ENCODE measurements around the gene EGFL7.

EGFL7 gene

GRCh38 chr9:136671646-136672430 lies 9.1 kb downstream of the EGFL7 start:
- DNase-seq (ENCODE audit: low read depth in 2 of 3, low spot score in 1 of 3), result peak in 2 of 3 donors; percentile 30 to 46

DNA sequence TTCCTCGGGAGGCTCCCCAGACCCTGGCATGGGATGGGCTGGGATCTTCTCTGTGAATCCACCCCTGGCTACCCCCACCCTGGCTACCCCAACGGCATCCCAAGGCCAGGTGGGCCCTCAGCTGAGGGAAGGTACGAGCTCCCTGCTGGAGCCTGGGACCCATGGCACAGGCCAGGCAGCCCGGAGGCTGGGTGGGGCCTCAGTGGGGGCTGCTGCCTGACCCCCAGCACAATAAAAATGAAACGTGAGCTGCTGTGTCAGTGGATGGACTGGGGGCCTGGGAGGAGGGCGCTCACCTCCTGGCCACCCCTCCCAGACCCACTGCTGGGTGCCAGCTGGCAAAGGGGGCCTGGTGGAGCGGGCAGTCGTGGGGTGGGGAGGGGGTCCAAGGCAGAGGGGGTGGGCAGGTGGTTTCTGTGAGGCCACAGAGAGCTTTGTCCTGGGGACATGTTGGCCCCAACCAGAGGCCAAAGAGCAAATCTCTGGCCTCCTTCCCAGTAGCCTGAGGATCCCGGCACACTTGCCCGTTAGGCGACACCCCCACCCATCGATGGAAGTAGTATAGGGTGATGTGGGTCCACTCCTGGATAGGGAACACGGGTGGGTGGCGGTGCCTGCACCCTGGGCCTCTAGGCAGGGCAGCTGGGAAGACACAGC lies 9.8 kb downstream of the EGFL7 start:
- no peak for DNase-seq (ENCODE audit: low read depth in 2 of 3, low spot score in 1 of 3)

GRCh38 chr9:136673088-136673974 lies 10.6 kb downstream of the EGFL7 start:
- DNase-seq (ENCODE audit: low read depth in 2 of 3, low spot score in 1 of 3), result no peak

GRCh38 chr9:136673975-136674785 lies 11.5 kb downstream of the EGFL7 start:
- DNase-seq (ENCODE audit: low read depth in 2 of 3, low spot score in 1 of 3), result no peak

- no peak for DNase-seq (ENCODE audit: low read depth in 2 of 3, low spot score in 1 of 3)
These were observed 12.2 kb downstream of the EGFL7 start for GRCh38 chr9:136674786-136675349.

DNA sequence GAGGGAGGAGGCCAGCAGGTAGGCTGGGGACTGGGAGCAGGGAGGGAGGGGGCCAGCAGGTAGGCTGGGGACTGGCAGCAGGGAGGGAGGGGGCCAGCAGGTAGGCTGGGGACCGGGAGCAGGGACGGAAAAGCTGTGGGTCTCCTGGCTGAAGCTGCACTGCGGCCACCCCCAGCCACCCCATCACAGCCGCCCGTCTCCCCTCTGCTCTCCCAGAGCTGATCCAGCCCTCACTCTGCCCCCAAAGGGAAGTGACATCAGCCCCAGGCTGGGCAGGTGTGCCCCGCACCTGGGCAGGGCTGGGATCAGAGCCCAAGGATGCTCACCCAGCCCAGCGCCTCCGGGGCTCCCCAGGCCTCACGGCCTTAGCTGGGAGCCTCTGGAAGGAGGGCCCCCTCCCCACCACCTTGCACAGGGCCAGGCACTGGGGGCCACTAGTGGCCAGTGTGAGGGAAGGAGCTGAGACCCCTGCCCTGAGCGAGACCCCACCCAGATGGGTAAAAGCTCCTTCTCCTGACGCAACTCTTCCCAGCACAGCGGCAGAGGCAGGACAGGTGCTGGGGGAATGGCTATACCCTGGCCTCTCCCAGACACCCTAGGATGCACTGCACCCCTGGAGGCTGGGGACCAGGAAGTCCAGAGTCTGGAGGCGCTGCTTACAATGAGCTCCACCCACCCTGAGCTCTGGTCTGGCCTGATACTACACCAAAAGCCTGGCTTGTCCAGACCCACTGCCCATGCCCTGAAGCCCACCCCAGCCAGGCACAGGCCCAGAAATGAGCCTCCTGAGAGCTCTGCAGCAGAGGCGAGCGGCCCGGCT lies 13.0 kb downstream of the EGFL7 start:
- no peak for DNase-seq (ENCODE audit: low read depth in 2 of 3, low spot score in 1 of 3)

DNA sequence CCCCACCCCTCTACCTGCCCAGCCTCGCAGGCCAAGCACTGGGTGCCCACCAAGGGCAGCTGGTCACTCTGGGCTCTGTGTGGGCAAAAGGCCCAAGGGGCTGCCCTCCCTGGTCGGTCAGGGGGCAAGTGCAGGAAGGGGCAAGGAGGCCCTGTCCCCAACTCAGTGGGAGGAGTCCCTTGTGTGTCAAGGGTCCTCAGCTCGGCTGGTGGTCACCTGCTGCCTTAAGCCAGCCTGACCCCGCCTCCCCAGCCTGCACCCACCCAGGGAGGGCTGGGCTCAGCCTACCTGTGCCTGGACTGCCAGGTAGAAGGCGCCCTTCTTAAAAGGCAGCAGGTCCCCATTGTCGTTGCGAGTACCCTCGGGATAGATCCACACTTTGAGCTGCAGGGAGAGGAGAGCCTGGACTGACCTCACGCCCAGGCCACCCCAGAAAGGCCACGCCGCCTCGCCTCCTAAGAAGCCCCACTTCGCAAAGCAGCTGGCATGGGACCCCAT lies 13.6 kb downstream of the EGFL7 start:
- DNase-seq (ENCODE audit: low read depth in 2 of 3, low spot score in 1 of 3), result no peak

GRCh38 chr9:136676920-136677686 lies 14.4 kb downstream of the EGFL7 start:
- no peak for DNase-seq (ENCODE audit: low read depth in 2 of 3, low spot score in 1 of 3)

GRCh38 chr9:136678034-136678433 lies 15.3 kb downstream of the EGFL7 start:
- DNase-seq (ENCODE audit: low read depth in 2 of 3, low spot score in 1 of 3), result no peak

- DNase-seq (ENCODE audit: low read depth in 2 of 3, low spot score in 1 of 3), result no peak
These were observed 15.9 kb downstream of the EGFL7 start for GRCh38 chr9:136678624-136679023.

- no peak for DNase-seq (ENCODE audit: low read depth in 2 of 3, low spot score in 1 of 3)
These were observed 16.8 kb downstream of the EGFL7 start for GRCh38 chr9:136679431-136679941.

- DNase-seq (ENCODE audit: low read depth in 2 of 3, low spot score in 1 of 3), result no peak
These were observed 18.3 kb downstream of the EGFL7 start for GRCh38 chr9:136681029-136681428.

DNA sequence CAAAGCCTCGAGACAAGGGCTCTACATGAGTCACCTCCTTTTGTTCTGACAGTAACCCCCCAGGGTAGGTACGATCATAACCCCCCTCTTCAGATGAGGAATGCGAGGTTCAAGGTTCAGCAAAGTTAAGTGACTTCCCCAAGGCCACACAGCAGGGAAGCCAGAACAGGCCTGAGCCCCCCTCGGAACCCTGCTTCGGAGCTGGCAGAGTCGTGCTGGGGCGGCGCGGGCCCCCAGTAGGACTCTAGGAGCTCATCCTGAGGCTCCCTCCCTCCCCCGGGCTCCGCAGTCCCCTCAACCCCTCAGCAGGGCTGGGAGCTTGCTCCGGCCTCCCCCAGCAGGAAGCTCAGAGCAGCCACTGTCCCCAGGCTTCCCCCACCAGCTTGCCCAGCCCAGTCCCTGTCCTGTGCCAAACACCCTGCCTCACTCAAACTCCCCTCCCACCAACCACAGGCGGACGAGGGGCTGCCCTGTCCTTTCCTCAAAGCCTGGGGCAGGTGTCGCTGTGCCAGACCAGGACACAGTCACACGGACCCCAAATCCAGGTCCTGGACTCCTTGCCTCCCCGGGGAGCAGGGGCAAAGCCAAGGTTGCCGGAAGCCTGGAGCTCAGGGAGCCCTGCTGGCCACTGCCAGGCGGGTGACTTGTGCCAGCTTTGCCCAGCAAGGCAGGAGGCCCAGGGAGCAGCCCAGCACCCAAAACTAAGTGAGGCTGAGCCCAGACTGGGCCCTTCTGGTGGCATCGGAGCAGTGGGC lies 19.4 kb downstream of the EGFL7 start:
- DNase-seq (ENCODE audit: low read depth in 2 of 3, low spot score in 1 of 3), result no peak

DNA sequence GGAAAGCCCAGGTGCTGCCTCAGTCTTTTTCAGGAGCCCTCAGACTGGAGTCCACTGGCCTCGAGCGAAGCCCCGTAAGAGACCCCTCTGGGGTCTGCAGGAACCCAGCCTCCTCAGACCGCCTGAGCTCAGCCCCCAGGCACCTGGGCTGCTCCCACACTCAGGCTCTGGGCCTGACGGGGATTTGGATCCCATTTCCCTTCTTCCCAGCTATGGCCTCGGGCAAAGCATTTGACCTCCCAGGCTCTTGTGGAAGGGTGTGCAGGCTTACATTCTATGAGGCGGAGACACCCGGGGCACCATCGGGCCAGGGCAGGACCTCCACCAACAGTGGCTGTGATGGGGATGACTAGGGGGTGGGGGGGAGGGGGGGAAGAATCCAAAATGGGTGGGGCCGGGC lies 20.0 kb downstream of the EGFL7 start:
- no peak for DNase-seq (ENCODE audit: low read depth in 2 of 3, low spot score in 1 of 3)

- no peak for DNase-seq (ENCODE audit: low read depth in 2 of 3, low spot score in 1 of 3)
These were observed 20.5 kb downstream of the EGFL7 start for GRCh38 chr9:136683173-136683745.

GRCh38 chr9:136683755-136684154 lies 21.0 kb downstream of the EGFL7 start:
- no peak for DNase-seq (ENCODE audit: low read depth in 2 of 3, low spot score in 1 of 3)

DNA sequence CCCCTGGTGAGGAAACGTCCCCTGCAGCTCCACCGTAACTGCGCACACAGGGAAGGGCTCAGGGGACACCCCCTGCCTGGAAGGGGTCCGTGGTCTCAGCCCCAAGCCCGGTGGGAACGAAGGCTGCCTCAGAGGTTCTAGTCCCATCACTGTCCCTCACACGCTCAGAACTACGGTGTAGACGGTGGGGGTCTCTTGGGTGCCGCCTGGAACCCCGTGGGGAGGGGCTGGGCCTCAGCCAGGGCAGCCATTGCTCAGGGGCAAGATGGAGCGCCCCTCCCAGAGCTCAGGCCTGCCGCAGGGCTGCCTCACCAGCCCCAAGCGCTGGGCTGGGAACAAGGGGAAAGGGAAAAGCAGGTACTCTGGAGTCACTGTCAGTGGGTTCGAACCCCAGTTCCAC lies 21.6 kb downstream of the EGFL7 start:
- no peak for DNase-seq (ENCODE audit: low read depth in 2 of 3, low spot score in 1 of 3)

All from stimulated activated CD4-positive, alpha-beta T cell treated with anti-CD3 and anti-CD28 coated beads, Interleukin-12 subunit alpha, Interleukin-12 subunit beta, amount 100 ng/mL, for 48 hours (primary cell).